ENCODE measurements around the gene CBX8. TPM values are rescaled to one million over a fixed set of nuclear protein-coding genes. Genes with fewer than 3 reads are reported as not detected.

Gene CBX8
- total RNA-seq, 1 experiment from 2014 or later: 11.3 TPM

DNA sequence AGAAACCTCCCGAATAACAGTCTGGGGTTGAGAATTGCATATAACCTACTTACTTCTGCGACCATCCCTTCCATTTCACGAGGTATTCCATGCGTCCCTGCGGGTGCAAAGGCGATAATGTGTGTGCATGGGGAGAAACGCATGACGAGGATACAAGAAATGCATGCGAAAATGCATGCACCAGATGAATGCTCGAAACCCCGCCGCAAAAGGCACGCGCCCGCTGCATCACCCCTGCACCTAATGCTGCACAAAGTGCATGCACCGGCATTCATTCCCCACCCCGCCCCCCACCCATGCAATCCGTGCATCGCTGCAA is 474 bp downstream of the CBX8 start:
- ATAC-seq (no peak), DNase-seq (no peak)
- Histone ChIP-seq H4K20me1 (ENCODE audit: low read length) (peaks cover 3% of the 10 kb centered on the region; the same call in 1 of the 2 replicates), H3K27ac (ENCODE audit: low read length) (peak overlapping the region; percentile 67), H3K4me1 (ENCODE audit: insufficient read depth, low read length) (peaks cover 41% of the 10 kb centered on the region), H3K4me3 (ENCODE audit: low read length) (peak overlapping the region; percentile 76), H3K36me3 (ENCODE audit: low read depth, low read length) (0 out of 2 replicates have a peak, but pooled peaks cover 6% of the 10 kb centered on the region), H2AFZ (ENCODE audit: low read length) (peak overlapping the region; percentile 76), H3F3A (ENCODE audit: low read length, unreplicated experiment) (no peaks in the 10 kb centered on the region), H3K9ac (ENCODE audit: low read length) (peak overlapping the region; percentile 91), H3K79me2 (ENCODE audit: low read length) (peaks cover 22% of the 10 kb centered on the region), H3K27me3 (ENCODE audit: low read length) (peaks cover 38% of the 10 kb centered on the region), H3K9me2 (replicated peaks; ENCODE audit: low read length) (no peaks in the 10 kb centered on the region), H3K4me2 (ENCODE audit: low read length) (peak overlapping the region; percentile 91), H3K9me3 (ENCODE audit: low read length) (no peaks in the 10 kb centered on the region)
- ChIA-PET CTCF (interaction anchor here (0.7 to 1.4 kb wide), 7 partner anchors 12 to 212 kb away, joined by 3 to 12 read pairs (median 6); no protein-coding TSS in a partner anchor), POLR2A (ENCODE audit: unreplicated experiment) (interaction anchor here (0.6 to 1.0 kb wide), 3 partner anchors 14 to 43 kb away, joined by 3 to 24 read pairs (median 5); partner anchors contain the start of gene CBX4)
- TF ChIP-seq EZH2phosphoT487 (IDR thresholded peaks at IDR 0.05; ENCODE audit: borderline replicate concordance, low read length): no peak
- TF ChIP-seq, protein P1, sequence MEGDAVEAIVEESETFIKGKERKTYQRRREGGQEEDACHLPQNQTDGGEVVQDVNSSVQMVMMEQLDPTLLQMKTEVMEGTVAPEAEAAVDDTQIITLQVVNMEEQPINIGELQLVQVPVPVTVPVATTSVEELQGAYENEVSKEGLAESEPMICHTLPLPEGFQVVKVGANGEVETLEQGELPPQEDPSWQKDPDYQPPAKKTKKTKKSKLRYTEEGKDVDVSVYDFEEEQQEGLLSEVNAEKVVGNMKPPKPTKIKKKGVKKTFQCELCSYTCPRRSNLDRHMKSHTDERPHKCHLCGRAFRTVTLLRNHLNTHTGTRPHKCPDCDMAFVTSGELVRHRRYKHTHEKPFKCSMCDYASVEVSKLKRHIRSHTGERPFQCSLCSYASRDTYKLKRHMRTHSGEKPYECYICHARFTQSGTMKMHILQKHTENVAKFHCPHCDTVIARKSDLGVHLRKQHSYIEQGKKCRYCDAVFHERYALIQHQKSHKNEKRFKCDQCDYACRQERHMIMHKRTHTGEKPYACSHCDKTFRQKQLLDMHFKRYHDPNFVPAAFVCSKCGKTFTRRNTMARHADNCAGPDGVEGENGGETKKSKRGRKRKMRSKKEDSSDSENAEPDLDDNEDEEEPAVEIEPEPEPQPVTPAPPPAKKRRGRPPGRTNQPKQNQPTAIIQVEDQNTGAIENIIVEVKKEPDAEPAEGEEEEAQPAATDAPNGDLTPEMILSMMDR (conservative IDR thresholded peaks at IDR 0.05; ENCODE audit: low read depth, low read length): no peak
- TF ChIP-seq EZH2 (IDR thresholded peaks at IDR 0.05; ENCODE audit: low read length, unreplicated experiment): no peak
- BruUV-seq (replicated peaks): no TSS peak
- intact Hi-C loops (cut with micrococcal nuclease): loop anchor here (2.0 to 5.0 kb wide), 2 partner anchors 18 to 46 kb away; partner anchors contain the start of gene CBX2

DNA sequence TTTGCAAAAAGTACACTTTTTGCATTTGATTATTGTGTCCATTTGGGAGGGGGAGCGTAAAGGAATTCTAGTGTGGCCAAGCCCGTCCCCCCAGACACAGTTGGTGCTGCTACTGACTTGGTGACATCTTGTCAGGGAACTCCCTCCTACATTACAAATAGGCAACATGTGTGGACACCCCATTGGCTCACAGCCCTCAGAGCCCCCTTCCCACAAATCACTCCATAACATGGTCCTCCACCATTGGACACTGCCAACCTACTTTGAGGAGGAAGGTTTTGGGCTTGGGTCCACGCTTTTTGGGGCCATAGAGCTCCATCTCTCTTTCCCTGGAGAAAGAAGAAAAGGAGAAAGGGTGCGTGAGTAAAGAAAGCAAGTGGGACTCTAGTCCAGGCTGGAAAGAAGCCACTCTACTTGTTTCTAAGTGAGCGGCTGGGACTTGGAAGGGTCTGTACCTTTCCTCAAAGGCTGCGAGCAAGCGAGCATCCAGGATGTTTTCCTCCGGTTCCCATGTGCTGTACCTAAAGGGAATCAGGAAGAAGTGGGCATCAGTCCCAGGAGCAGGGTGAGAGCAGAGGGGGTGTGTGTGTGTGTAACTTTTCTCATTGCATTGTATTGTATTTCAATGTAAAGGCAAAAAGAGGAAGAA is 958 bp downstream of the CBX8 start:
- CTCF ChIA-PET: interaction anchor here (1.0 to 1.4 kb wide), 2 partner anchors 13 to 87 kb away, joined by 4 to 6 read pairs; no protein-coding TSS in a partner anchor
- intact Hi-C loops (cut with micrococcal nuclease): loop anchor here (2.0 to 5.0 kb wide), 2 partner anchors 17 to 46 kb away; partner anchors contain the start of gene CBX2
- no peaks in the 10 kb centered on the region for H3K9me3 ChIP-seq (ENCODE audit: low read length)
- TF ChIP-seq EZH2 (IDR thresholded peaks at IDR 0.05; ENCODE audit: low read length, unreplicated experiment) (no peak), EZH2phosphoT487 (IDR thresholded peaks at IDR 0.05; ENCODE audit: borderline replicate concordance, low read length) (no peak)
- TF ChIP-seq, protein P1 (conservative IDR thresholded peaks at IDR 0.05; ENCODE audit: low read depth, low read length): no peak
- no peaks in the 10 kb centered on the region for H3F3A ChIP-seq (ENCODE audit: low read length, unreplicated experiment)
- H3K27ac ChIP-seq (ENCODE audit: low read length): no peak overlapping the region
- H3K27me3 ChIP-seq (ENCODE audit: low read length): peaks cover 33% of the 10 kb centered on the region
- peaks cover 37% of the 10 kb centered on the region for H3K4me1 ChIP-seq (ENCODE audit: insufficient read depth, low read length)
- H3K36me3 ChIP-seq (ENCODE audit: low read depth, low read length): 0 out of 2 replicates have a peak, but pooled peaks cover 6% of the 10 kb centered on the region
- H3K9ac ChIP-seq (ENCODE audit: low read length): peak overlapping the region; percentile 91
- POLR2A ChIA-PET (ENCODE audit: unreplicated experiment): interaction anchor here (0.6 kb wide), 1 partner anchor 23 kb away, joined by 3 read pairs; no protein-coding TSS in a partner anchor
- H3K4me3 ChIP-seq (ENCODE audit: low read length): peak overlapping the region; percentile 76
- no peaks in the 10 kb centered on the region for H3K9me2 ChIP-seq (replicated peaks; ENCODE audit: low read length)
- no peak for DNase-seq
- BruUV-seq (replicated peaks): TSS peak; percentile 88
- peak overlapping the region; percentile 76; the same call in 1 of the 2 replicates for H2AFZ ChIP-seq (ENCODE audit: low read length)
- H3K4me2 ChIP-seq (ENCODE audit: low read length): peak overlapping the region; percentile 91
- H3K79me2 ChIP-seq (ENCODE audit: low read length): peaks cover 22% of the 10 kb centered on the region
- peaks cover 3% of the 10 kb centered on the region; the same call in 1 of the 2 replicates for H4K20me1 ChIP-seq (ENCODE audit: low read length)
- no peak for ATAC-seq
